H1 (cell line): ENCODE results near the gene MXD1. TPM values are rescaled to one million over a fixed set of nuclear protein-coding genes. Genes with fewer than 3 reads are reported as not detected.
A peak's percentile ranks its signal among the peaks of the same experiment; 100 is the strongest.

Experiments used
- ATF2 ChIP-seq: IDR thresholded peaks from 2 replicates; pipeline ENCODE4 v1.6.1; 2012; ENCODE audit warnings: low read length, inconsistent platforms
- BCL11A ChIP-seq, 2 experiments: IDR thresholded peaks; one replicate each; pipeline ENCODE4 v1.6.1; 2011; ENCODE audit warnings: low read depth in 2 of 2, low read length in 2 of 2, mild to moderate bottlenecking in 2 of 2
- CBX5 ChIP-seq: fragments of 300-800, 300-1000 bp; sonication (generic); IDR thresholded peaks from 2 replicates; pipeline ENCODE4 v1.7.1; 2016; ENCODE audit warnings: antibody characterized with exemption, low read length, low read depth
- CHD2 ChIP-seq: IDR thresholded peaks from 2 replicates; pipeline ENCODE4 v1.6.1; 2012; ENCODE audit warnings: low read length, improper control_type of control experiment
- CREB1 ChIP-seq: IDR thresholded peaks from 2 replicates; pipeline ENCODE4 v1.6.1; 2012; ENCODE audit warnings: inconsistent platforms
- E2F6 ChIP-seq: IDR thresholded peaks from 2 replicates; pipeline ENCODE4 v1.6.1; 2012; ENCODE audit warnings: inconsistent platforms
- EGR1 ChIP-seq: IDR thresholded peaks from 2 replicates; pipeline ENCODE4 v1.6.1; 2011; ENCODE audit warnings: low read depth, low read length, borderline replicate concordance
- JUND ChIP-seq: IDR thresholded peaks from 2 replicates; pipeline ENCODE4 v1.6.1; 2011; ENCODE audit warnings: mild to moderate bottlenecking, improper control_type of control experiment, low read length
- KDM5A ChIP-seq: fragments of 200-600 bp; IDR thresholded peaks from 2 replicates; pipeline ENCODE4 v1.7.1; 2012; ENCODE audit warnings: mild to moderate bottlenecking, low read length, inconsistent platforms, mixed read lengths
- MAFK ChIP-seq: IDR thresholded peaks from 2 replicates; pipeline ENCODE4 v1.6.1; 2012; ENCODE audit warnings: low read depth, mild to moderate bottlenecking, improper control_type of control experiment, low read length
- POU5F1 ChIP-seq: IDR thresholded peaks from 2 replicates; pipeline ENCODE4 v1.6.1; 2011; ENCODE audit warnings: low read depth, mild to moderate bottlenecking, low read length, moderate library complexity
- RBBP5 ChIP-seq: IDR thresholded peaks from 2 replicates; pipeline ENCODE4 v1.7.1; 2012; ENCODE audit warnings: low read depth, mild to moderate bottlenecking, inconsistent platforms, low read length, moderate library complexity, borderline replicate concordance
- RFX5 ChIP-seq: IDR thresholded peaks from 2 replicates; pipeline ENCODE4 v1.6.1; 2011; ENCODE audit warnings: low read depth, low read length, improper control_type of control experiment, borderline replicate concordance
- RNF2 ChIP-seq: fragments of 200-900, 300-1000 bp; sonication (generic); IDR thresholded peaks from 2 replicates; pipeline ENCODE4 v1.7.1; 2016; ENCODE audit warnings: borderline replicate concordance, low read depth, mild to moderate bottlenecking, antibody characterized with exemption, low read length; ENCODE audit not compliant: poor library complexity, severe bottlenecking; ENCODE audit errors: missing control alignments
- RXRA ChIP-seq: IDR thresholded peaks from 2 replicates; pipeline ENCODE4 v1.6.1; 2011; ENCODE audit warnings: low read depth, mild to moderate bottlenecking, low read length, moderate library complexity; ENCODE audit not compliant: insufficient read depth
- SAP30 ChIP-seq: fragments of 300-600 bp; sonication (generic); IDR thresholded peaks from 2 replicates; pipeline ENCODE4 v1.7.1; 2012; ENCODE audit warnings: low read length, moderate library complexity, mild to moderate bottlenecking, inconsistent platforms; ENCODE audit not compliant: insufficient read depth, insufficient replicate concordance
- SIN3A ChIP-seq, 2 experiments: IDR thresholded peaks in 1 of 2; conservative IDR thresholded peaks in 1 of 2; 2 replicates each; pipeline ENCODE4 v1.6.1; 2011 to 2012; ENCODE audit warnings: low read length in 2 of 2, improper control_type of control experiment in 1 of 2, low read depth in 1 of 2, mild to moderate bottlenecking in 1 of 2
- TCF12 ChIP-seq: IDR thresholded peaks from 2 replicates; pipeline ENCODE4 v1.6.1; 2011; ENCODE audit warnings: low read depth, mild to moderate bottlenecking, low read length
- ZNF274 ChIP-seq: IDR thresholded peaks from 2 replicates; pipeline ENCODE4 v1.7.0; 2012; ENCODE audit warnings: low read length, borderline replicate concordance; ENCODE audit errors: extremely low read depth
- polyA plus RNA-seq, 7 experiments: library from polyadenylated mRNA; depleted of rRNA in 3 of 7; stranded (reverse) in 5 of 7; unstranded in 2 of 7; fragments of >200 nt in 5 of 7; fragments of 200-250 nt in 2 of 7; gene quantifications; 1 replicate in 5 of 7; 2 replicates in 1 of 7; 4 replicates in 1 of 7; pipeline versions ENCODE4 v1.2.1 to v1.2.3, GENCODE V29; 2011 to 2013; ENCODE audit warnings: missing spikeins in 2 of 7, mixed read lengths in 2 of 7
- total RNA-seq: library from RNA; stranded (reverse); fragmentation: NEBNext Ultra II Directional; extraction: Animal tissue kit (Norgen Biotek cat#: 25700); gene quantifications from 2 replicates; pipeline ENCODE4 v1.2.1, GENCODE V29; 2021
- TF ChIP-seq, protein P1 (sequence below): IDR thresholded peaks from 2 replicates; pipeline ENCODE4 v1.6.1; 2011; ENCODE audit warnings: low read depth, mild to moderate bottlenecking, low read length; ENCODE audit not compliant: insufficient read depth

Gene MXD1
- total and polyA plus RNA-seq, 2 of the 8 experiments (the other 6 are each of a cell fraction or from before 2014, with no cell fraction given) = 1.6 to 2.6 TPM

DNA sequence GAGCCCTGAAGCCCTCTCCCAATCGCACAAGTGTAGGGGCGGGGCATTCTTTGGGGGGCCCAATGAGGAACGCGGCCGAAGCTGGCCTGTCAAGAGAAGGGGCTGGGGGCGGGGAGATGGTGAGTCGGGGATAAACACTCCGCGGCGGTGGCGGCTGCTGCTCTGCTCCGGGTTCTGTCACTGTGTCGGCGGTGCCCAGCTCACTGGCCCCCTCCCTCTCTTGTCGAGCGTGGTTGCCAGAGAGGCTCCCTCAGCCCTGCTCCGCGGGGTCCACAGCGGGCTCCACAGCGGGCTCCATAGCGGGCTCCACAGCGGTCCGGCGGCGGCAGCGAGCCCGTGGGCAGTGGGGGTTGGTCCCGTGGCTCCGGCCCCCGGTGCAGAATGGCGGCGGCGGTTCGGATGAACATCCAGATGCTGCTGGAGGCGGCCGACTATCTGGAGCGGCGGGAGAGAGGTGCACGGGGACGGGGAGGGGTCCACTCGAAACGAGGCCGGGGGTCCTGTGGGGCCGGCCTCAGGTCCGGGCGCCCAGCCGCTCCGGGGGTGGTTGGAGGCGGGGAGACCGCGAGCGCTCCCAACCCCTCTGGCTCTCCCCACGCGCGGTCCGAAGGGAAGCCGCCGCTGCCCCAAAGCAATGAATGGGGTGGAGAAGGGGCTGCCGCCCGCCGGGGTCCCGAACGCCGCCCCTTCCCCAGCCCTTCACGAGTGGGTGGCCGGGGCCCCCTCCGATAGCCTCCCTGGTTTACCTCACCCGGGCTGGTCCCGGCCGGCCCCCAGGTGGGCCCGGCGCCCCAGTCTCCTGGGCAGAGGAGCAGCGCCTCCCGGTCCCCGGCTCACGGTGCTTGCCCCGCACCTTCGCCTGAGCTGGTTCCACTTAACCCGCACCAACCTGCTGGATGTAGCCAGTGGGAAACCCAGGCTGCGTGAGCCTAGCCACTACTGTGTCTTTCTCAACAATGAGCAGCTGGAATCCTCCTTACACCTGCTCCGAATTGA, at the start of gene MXD1 (continued):
- TF ChIP-seq, protein P1, sequence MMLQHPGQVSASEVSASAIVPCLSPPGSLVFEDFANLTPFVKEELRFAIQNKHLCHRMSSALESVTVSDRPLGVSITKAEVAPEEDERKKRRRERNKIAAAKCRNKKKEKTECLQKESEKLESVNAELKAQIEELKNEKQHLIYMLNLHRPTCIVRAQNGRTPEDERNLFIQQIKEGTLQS = no peak
- TF ChIP-seq SIN3A (conservative IDR thresholded peaks at IDR 0.05 in 1 of 2, IDR thresholded peaks at IDR 0.05 in 1 of 2; ENCODE audit: low read depth in 1 of 2, low read length in 2 of 2) (peak; percentile 73 to 79; a peak in 2 of 4 replicates), MAFK (no peak), RFX5 (no peak), RXRA (no peak), EGR1 (no peak), JUND (no peak), BCL11A (IDR thresholded peaks at IDR 0.05; ENCODE audit: low read depth in 2 of 2, low read length in 2 of 2) (no peak), SAP30 (peak; percentile 58), CBX5 (no peak), ATF2 (no peak), ZNF274 (no peak), CHD2 (0 out of 2 replicates have a peak, but pooled peaks have one; percentile 0), POU5F1 (no peak), TCF12 (no peak), KDM5A (no peak), RNF2 (no peak), CREB1 (no peak), RBBP5 (no peak), E2F6 (no peak)
